DMS79 (cell line): Measurements from ENCODE around the gene EIF3A.

Experiments used
- DNase-seq: peaks from one replicate; lab custom pipeline; 2025; lab: John Stamatoyannopoulos, UW

EIF3A gene

GRCh38 chr10:119003572-119004289, 76.9 kb downstream of the EIF3A start:
- DNase-seq = no peak

DNA sequence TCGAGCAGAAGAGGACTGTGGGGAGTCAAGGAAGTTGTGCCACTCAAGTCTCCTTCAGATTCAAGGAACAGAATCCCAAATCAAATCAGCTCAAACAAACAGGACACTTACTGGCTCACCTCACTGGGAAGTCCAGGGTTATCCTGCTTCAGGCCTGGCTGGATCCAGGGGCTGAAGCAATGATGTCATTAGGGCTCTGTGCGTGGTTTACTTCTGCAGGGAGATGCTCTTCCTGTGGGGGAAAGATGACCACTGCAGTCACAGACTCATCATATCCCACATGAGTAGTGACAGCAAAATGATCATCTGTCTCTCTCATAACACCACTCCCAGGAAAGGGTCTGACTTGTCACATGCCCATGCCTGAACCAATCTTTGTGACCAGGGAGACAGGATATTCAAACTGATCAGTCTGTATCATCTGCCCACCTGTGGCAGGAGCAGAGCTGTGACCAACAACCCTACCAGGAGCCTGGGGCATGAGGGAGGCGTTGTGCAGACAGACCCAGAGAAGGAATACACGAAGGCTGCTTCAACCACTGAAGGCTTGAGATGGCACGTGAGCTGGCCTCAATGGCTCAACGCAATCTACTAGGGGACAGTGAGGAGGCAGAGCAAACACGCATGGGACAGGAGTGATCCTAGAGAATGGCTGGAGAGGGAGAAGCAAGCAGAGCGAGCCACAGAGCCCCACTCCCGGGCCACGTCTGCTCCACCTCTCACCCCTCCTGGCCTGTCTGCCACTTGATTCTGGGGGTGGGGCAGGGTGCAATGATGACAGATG, 78.7 kb downstream of the EIF3A start:
- DNase-seq = no peak

- DNase-seq = no peak
These were observed 82.4 kb downstream of the EIF3A start for GRCh38 chr10:118998183-118998582.

DNA sequence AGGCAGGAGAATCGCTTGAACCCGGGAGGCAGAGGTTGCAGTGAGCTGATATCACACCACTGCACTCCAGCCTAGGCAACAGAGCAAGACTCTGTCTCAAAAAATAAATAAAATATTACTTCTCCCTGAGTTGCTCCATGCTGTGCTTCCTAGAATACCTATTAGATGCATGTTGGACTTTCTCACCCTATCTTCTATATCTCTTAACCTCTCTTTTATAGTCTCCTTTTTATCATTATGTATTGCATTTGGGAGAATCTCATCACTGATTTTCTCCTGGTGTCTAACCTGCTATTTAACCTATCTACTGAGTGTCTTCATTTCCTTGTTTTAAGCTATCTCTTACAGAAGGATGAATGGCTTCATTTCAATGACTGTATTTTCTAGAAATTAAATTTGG, 83.2 kb downstream of the EIF3A start:
- DNase-seq = no peak

DNA sequence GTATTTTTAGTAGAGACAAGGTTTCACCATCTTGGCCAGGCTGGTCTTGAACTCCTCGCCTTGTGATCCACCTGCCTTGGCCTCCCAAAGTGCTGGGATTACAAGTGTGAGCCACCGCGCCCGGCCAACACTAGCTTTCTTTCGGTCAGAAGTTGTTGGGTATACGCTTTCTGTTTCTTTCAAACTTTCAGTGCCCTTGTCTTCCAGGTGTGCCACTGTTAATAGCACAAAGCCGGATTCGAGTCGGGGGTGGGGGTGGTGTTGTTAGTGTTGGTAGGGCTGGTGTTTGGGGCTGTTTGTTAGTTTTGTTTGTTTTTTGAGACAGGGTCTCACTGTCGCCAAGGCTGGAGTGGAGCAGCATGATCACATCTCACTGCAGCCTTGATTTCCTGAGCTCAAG, 84.9 kb downstream of the EIF3A start:
- DNase-seq = no peak

DNA sequence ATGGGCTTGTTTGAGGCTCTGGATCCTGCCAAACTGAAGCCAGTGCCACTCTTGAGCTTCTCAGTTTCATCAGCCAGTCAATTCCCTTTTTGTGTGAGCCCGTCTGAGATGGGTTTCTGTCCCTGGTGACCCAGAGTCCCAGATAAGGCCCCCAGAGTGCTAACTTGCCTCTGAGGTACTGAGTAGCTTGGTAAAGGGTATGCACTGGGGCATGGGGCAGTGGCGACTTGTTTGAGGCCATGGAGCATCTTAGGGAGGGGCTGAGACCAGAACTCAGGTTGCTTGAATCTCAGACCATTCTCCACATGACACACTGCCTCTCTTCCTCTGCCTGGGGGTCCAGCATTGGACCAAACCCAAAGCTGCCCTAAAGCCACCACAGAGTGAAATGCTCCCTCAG, 86.3 kb downstream of the EIF3A start:
- no peak for DNase-seq

DNA sequence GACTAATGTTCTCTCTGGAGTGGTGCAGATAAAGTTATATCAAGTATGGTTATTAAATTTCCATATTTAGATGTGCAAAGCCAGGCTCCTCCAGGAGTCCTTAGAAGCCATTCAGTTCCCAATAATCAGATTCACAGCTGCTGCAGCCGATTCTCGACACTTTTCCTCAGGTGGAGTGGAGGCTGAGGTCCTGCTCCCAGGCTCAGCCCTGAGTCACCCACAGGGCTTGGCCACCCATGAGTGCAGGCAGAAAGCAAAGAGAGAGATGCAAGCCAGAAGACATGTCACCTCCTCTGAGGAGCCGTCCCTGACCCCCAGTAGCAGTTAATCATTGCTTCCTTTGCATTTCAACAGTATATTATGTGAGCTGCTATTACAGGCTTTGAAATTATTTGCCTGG, 87.4 kb downstream of the EIF3A start:
- no peak for DNase-seq

- no peak for DNase-seq
These were observed 88.1 kb downstream of the EIF3A start for GRCh38 chr10:118992496-118992895.

DNA sequence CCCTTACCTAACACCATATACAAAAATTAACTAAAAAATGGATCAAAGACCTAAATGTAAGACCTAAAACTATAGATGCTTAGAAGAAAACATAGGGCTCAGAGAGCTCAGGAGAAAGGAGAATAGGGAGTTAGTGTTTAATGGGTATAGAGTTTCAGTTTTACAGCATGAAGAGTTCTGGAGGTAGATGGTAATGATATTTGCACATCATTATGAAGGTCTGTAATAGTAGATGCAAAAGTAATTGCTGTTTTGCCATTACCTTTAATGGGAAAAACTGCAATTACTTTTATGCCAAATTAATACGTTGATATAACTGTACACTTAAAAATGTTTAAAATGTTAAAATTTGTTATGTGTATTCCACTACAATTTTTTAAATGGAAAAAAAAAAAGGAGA, 90.3 kb downstream of the EIF3A start:
- DNase-seq = no peak

- no peak for DNase-seq
These were observed 93.5 kb downstream of the EIF3A start for GRCh38 chr10:118986815-118987790.

DNA sequence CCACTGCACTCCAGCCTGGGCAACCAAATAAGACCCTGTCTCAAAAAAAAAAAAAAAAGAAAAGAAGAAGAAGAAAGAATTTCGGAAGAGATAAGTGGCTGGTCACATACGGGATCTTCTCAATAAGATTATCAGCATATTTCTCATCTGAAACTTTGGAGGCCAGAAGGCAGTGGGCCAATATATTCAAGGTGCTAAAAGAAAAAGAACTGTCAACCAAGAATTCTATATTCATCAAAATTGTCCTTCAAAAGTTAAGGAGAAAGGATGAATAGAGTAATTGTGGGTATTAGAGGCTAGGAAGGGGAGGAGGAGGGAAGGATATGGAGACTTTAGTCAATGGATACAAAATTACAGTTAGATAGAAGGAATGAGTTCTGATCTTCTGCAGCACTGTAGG, 95.0 kb downstream of the EIF3A start:
- no peak for DNase-seq
